Hepatocyte (in vitro differentiated cells): ENCODE measurements around the gene ARHGAP18. TPM values are rescaled to one million over a fixed set of nuclear protein-coding genes. Genes with fewer than 3 reads are reported as not detected.

Experiments used
- DNase-seq: peaks from one replicate; pipeline ENCODE4 v3.0.0-alpha.2; 2016; ENCODE audit warnings: low spot score
- H2AFZ ChIP-seq: fragments of 200-600 bp; sonication (generic); 2 replicates; pipeline ENCODE4 v1.6.0; 2016; ENCODE audit warnings: antibody characterized with exemption, mild to moderate bottlenecking
- H3K27ac ChIP-seq: fragments of 200-600 bp; sonication (generic); 2 replicates; pipeline ENCODE4 v1.5.1; 2016; ENCODE audit warnings: mild to moderate bottlenecking
- H3K27me3 ChIP-seq: fragments of 200-600 bp; sonication (generic); 2 replicates; pipeline ENCODE4 v1.6.1; 2016
- H3K36me3 ChIP-seq: fragments of 200-600 bp; sonication (generic); replicated peaks from 2 replicates; pipeline ENCODE4 v1.5.1; 2016; ENCODE audit warnings: low read depth; ENCODE audit not compliant: insufficient read depth
- H3K4me1 ChIP-seq: fragments of 200-600 bp; sonication (generic); 2 replicates; pipeline ENCODE4 v1.5.1; 2016; ENCODE audit warnings: mild to moderate bottlenecking, moderate library complexity; ENCODE audit not compliant: insufficient read depth
- H3K4me2 ChIP-seq: fragments of 200-600 bp; sonication (generic); 2 replicates; pipeline ENCODE4 v1.6.0; 2016
- H3K4me3 ChIP-seq: fragments of 200-600 bp; sonication (generic); 2 replicates; pipeline ENCODE4 v1.5.1; 2016; ENCODE audit warnings: mild to moderate bottlenecking
- H3K79me2 ChIP-seq: fragments of 200-600 bp; sonication (generic); 2 replicates; pipeline ENCODE4 v1.6.0; 2017; ENCODE audit warnings: mild to moderate bottlenecking
- H3K9me2 ChIP-seq: fragments of 200-600 bp; sonication (generic); replicated peaks from 2 replicates; pipeline ENCODE4 v1.6.0; 2017; ENCODE audit warnings: mild to moderate bottlenecking; ENCODE audit not compliant: insufficient read depth
- H3K9me3 ChIP-seq: fragments of 200-600 bp; sonication (generic); 2 replicates; pipeline ENCODE4 v1.5.1; 2016; ENCODE audit warnings: low read depth, mild to moderate bottlenecking
- H4K20me1 ChIP-seq: fragments of 200-600 bp; sonication (generic); 2 replicates; pipeline ENCODE4 v1.6.0; 2016; ENCODE audit warnings: mild to moderate bottlenecking; ENCODE audit not compliant: insufficient read depth, poor library complexity, severe bottlenecking
- EZH2 ChIP-seq: fragments of 200-600 bp; sonication (generic); IDR thresholded peaks from 2 replicates; pipeline ENCODE4 v1.6.1; 2016; ENCODE audit warnings: antibody characterized with exemption, mild to moderate bottlenecking, borderline replicate concordance
- EZH2phosphoT487 ChIP-seq: fragments of 200-600 bp; sonication (generic); IDR thresholded peaks from one replicate; pipeline ENCODE4 v1.6.1; 2018; ENCODE audit warnings: antibody characterized with exemption, mild to moderate bottlenecking, low read depth, moderate library complexity; ENCODE audit not compliant: unreplicated experiment, severe bottlenecking
- WGBS: methylation state at CpG from one replicate; pipeline ENCODE4 v1.1.6; 2016; ENCODE audit warnings: low lambda C conversion rate; ENCODE audit errors: missing lambda C conversion rate; 5-methylcytosine and 5-hydroxymethylcytosine counted together
- polyA plus RNA-seq: library from polyadenylated mRNA; unstranded; fragments of >200 nt; fragmentation: Nextera tagmentation; extraction: Ambion mirVana; gene quantifications from 2 replicates; pipeline ENCODE4 v1.2.1, GENCODE V29; 2016
- total RNA-seq: library from RNA; depleted of rRNA; stranded (reverse); fragments of >200 nt; gene quantifications from 2 replicates; pipeline ENCODE4 v1.2.3, GENCODE V29; 2014
- TF ChIP-seq, protein P1 (sequence below): fragments of 200-600 bp; sonication (generic); IDR thresholded peaks from 2 replicates; pipeline ENCODE4 v1.5.1; 2016; ENCODE audit warnings: antibody characterized with exemption, mild to moderate bottlenecking; ENCODE audit not compliant: poor library complexity

Gene ARHGAP18
- total and polyA plus RNA-seq, 2 experiments from 2014 or later = 14.7 to 34.8 TPM

GRCh38 chr6:129662406-129662766 lies 47.6 kb downstream of the ARHGAP18 start:
- Histone ChIP-seq H4K20me1 (no peaks in the 10 kb centered on the region), H3K36me3 (no peaks in the 10 kb centered on the region), H3K4me3 (no peak overlapping the region), H2AFZ (no peak overlapping the region), H3K9me2 (no peaks in the 10 kb centered on the region), H3K79me2 (peaks cover 62% of the 10 kb centered on the region), H3K27ac (peak overlapping the region; percentile 58), H3K9me3 (no peaks in the 10 kb centered on the region), H3K27me3 (no peaks in the 10 kb centered on the region), H3K4me1 (peaks cover 14% of the 10 kb centered on the region), H3K4me2 (no peak overlapping the region)
- TF ChIP-seq EZH2 (no peak), EZH2phosphoT487 (no peak)
- no peak for DNase-seq
- WGBS = 87% methylated on average over 2 of the region's 2 CpGs

DNA sequence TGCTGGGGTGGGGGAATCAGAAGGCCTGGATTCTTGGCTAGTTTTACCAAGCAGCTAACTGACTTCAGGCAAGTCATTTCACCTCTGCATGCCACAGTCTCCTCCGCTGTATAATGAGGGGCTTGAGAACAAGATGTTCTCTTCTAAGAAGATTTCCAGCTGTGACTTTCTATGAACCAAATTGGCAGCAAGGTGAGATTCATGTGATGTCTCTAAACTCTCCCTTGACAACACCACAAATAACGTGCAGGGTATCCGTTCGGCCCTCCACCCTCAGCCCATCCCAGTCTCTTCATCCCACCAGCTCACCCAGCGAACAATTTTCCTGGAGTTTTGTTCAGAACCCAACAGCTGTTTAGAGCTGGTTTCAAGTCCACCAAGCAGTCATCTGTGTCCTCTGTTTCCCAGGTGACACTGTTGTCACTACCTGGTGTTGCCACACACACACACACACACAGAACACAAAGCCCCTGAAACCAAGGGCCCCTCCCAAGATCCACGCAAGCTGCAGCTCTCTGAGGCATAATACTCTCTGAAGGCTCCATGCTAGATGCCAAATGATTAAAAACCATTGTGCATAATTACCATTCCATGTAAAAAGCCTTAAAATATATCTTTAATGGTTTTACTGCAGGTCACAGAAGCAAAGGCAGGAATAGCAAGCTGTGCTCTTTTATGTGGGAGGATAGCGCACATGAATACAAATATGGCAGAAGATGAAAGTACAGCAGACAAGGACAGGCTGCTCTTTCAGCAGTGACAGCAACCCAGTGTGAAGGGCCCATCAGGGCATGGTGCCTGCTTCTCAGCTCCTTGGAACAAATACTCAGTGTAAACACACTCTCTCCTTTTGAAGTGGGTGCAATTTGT lies 48.2 kb downstream of the ARHGAP18 start:
- Histone ChIP-seq H3K9me3 (no peaks in the 10 kb centered on the region), H3K36me3 (no peaks in the 10 kb centered on the region), H3K79me2 (peaks cover 62% of the 10 kb centered on the region), H3K4me1 (peaks cover 10% of the 10 kb centered on the region), H3K9me2 (no peaks in the 10 kb centered on the region), H3K4me2 (no peak overlapping the region), H3K4me3 (no peak overlapping the region), H2AFZ (no peak overlapping the region), H3K27ac (peak overlapping the region; percentile 58), H4K20me1 (no peaks in the 10 kb centered on the region), H3K27me3 (no peaks in the 10 kb centered on the region)
- DNase-seq = no peak
- TF ChIP-seq EZH2 (no peak), EZH2phosphoT487 (no peak)
- TF ChIP-seq, protein P1, sequence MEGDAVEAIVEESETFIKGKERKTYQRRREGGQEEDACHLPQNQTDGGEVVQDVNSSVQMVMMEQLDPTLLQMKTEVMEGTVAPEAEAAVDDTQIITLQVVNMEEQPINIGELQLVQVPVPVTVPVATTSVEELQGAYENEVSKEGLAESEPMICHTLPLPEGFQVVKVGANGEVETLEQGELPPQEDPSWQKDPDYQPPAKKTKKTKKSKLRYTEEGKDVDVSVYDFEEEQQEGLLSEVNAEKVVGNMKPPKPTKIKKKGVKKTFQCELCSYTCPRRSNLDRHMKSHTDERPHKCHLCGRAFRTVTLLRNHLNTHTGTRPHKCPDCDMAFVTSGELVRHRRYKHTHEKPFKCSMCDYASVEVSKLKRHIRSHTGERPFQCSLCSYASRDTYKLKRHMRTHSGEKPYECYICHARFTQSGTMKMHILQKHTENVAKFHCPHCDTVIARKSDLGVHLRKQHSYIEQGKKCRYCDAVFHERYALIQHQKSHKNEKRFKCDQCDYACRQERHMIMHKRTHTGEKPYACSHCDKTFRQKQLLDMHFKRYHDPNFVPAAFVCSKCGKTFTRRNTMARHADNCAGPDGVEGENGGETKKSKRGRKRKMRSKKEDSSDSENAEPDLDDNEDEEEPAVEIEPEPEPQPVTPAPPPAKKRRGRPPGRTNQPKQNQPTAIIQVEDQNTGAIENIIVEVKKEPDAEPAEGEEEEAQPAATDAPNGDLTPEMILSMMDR = no peak
- WGBS = 91% methylated on average over 7 of the region's 7 CpGs

DNA sequence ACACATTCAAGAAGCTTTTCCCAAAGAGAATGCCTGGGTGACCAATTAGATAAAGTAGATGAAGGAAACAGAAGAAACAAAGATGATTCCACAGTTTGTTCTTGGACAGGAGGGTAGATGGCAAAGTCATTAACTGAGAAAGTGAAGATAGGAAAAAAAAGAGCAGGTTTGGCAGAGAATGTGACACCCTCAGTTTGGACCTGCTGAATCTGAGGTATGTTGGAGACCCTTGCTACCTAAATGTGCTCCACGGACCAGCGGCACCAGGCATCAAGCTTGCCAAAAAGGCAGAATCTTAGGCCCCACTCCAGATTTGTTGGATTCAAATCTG lies 49.7 kb downstream of the ARHGAP18 start:
- H3K4me3 ChIP-seq = no peak overlapping the region
- 94% methylated on average over 2 of the region's 2 CpGs for WGBS
- H3K4me1 ChIP-seq = peaks cover 10% of the 10 kb centered on the region
- DNase-seq = no peak
- H3K9me3 ChIP-seq = no peaks in the 10 kb centered on the region
- H3K36me3 ChIP-seq = no peaks in the 10 kb centered on the region
- H3K27me3 ChIP-seq = no peaks in the 10 kb centered on the region
- peaks cover 58% of the 10 kb centered on the region for H3K79me2 ChIP-seq
- H3K9me2 ChIP-seq = no peaks in the 10 kb centered on the region
- peak overlapping the region; percentile 50 for H3K4me2 ChIP-seq
- TF ChIP-seq EZH2phosphoT487 (no peak), EZH2 (no peak)
- TF ChIP-seq, protein P1 = no peak
- peak overlapping the region; percentile 3 for H3K27ac ChIP-seq
- no peaks in the 10 kb centered on the region for H4K20me1 ChIP-seq
- no peak overlapping the region for H2AFZ ChIP-seq

GRCh38 chr6:129659590-129660345 lies 50.2 kb downstream of the ARHGAP18 start:
- H4K20me1 ChIP-seq = no peaks in the 10 kb centered on the region
- H2AFZ ChIP-seq = no peak overlapping the region
- DNase-seq = peak; percentile 38
- WGBS = 73% methylated on average over 14 of the region's 14 CpGs
- H3K36me3 ChIP-seq = no peaks in the 10 kb centered on the region
- no peak overlapping the region for H3K4me3 ChIP-seq
- H3K9me3 ChIP-seq = no peaks in the 10 kb centered on the region
- H3K4me2 ChIP-seq = peak overlapping the region; percentile 50
- H3K27ac ChIP-seq = no peak overlapping the region
- TF ChIP-seq, protein P1 = no peak
- TF ChIP-seq EZH2 = no peak
- TF ChIP-seq EZH2phosphoT487 = no peak
- H3K27me3 ChIP-seq = no peaks in the 10 kb centered on the region
- peaks cover 55% of the 10 kb centered on the region for H3K79me2 ChIP-seq
- no peaks in the 10 kb centered on the region for H3K9me2 ChIP-seq
- peaks cover 10% of the 10 kb centered on the region for H3K4me1 ChIP-seq
